Bronchial epithelial cell (primary cell): ENCODE data around the gene CDH1. TPM values are rescaled to one million over a fixed set of nuclear protein-coding genes. Genes with fewer than 3 reads are reported as not detected.

Experiments used
- DNase-seq: peaks from one replicate; pipeline ENCODE4 v3.0.0-alpha.2; 2010; ENCODE audit warnings: low read depth
- FAIRE-seq: peaks from 2 replicates; lab custom pipeline; 2011; peaks lifted over from hg19 to GRCh38; lab: Jason Lieb, UNC
- H3K27me3 ChIP-seq: 2 replicates; pipeline ENCODE4 v1.5.1; 2011; ENCODE audit warnings: low read length; ENCODE audit not compliant: control insufficient read depth, insufficient read depth
- H3K36me3 ChIP-seq: 2 replicates; pipeline ENCODE4 v1.5.1; 2011; ENCODE audit warnings: low read length; ENCODE audit not compliant: control insufficient read depth, insufficient read depth
- H3K4me3 ChIP-seq: 2 replicates; pipeline ENCODE4 v1.5.1; 2011; ENCODE audit warnings: mild to moderate bottlenecking, low read depth, low read length, control low read depth
- CTCF ChIP-seq: IDR thresholded peaks from 2 replicates; pipeline ENCODE4 v1.5.1; 2011; ENCODE audit warnings: mild to moderate bottlenecking, moderate library complexity, low read length, control low read depth, inconsistent platforms; ENCODE audit not compliant: insufficient read depth, severe bottlenecking
- total RNA-seq: library from RNA; depleted of rRNA; stranded (reverse); fragments of >200 nt; gene quantifications from 2 replicates; pipeline ENCODE4 v1.2.1, GENCODE V29; 2014

CDH1 gene
- 250 and 360 TPM in 2 replicates for total RNA-seq

GRCh38 chr16:68737046-68737729, at the start of gene CDH1:
Gene CDH1 (plus strand): TSS chr16:68737292. CDS start chr16:68737416, 124 bp downstream.
- DNase-seq (peak; percentile 86), FAIRE-seq (no peak)
- peak within 1 kb of the TSS; percentile 93 for H3K4me3 ChIP-seq
- H3K36me3 ChIP-seq, result peaks cover 7% of the 10 kb centered on the region
- TF ChIP-seq CTCF, result no peak
- H3K27me3 ChIP-seq, result no peaks in the 10 kb centered on the region

GRCh38 chr16:68689921-68690320, 47.2 kb upstream of the CDH1 start:
- no peak for TF ChIP-seq CTCF
- Histone ChIP-seq H3K4me3 (no peak overlapping the region), H3K27me3 (no peaks in the 10 kb centered on the region), H3K36me3 (peaks cover 46% of the 10 kb centered on the region)
- no peak for FAIRE-seq
- no peak for DNase-seq

GRCh38 chr16:68695575-68695974, 41.5 kb upstream of the CDH1 start:
- TF ChIP-seq CTCF, result no peak
- peaks cover 39% of the 10 kb centered on the region for H3K36me3 ChIP-seq
- FAIRE-seq, result peak; percentile 28
- DNase-seq, result no peak
- no peak overlapping the region for H3K4me3 ChIP-seq
- no peaks in the 10 kb centered on the region for H3K27me3 ChIP-seq

GRCh38 chr16:68696514-68696913, 40.6 kb upstream of the CDH1 start:
- no peak for TF ChIP-seq CTCF
- DNase-seq (no peak), FAIRE-seq (no peak)
- no peaks in the 10 kb centered on the region for H3K27me3 ChIP-seq
- H3K4me3 ChIP-seq, result no peak overlapping the region
- H3K36me3 ChIP-seq, result peaks cover 38% of the 10 kb centered on the region

GRCh38 chr16:68698091-68698490, 39.0 kb upstream of the CDH1 start:
- no peak for TF ChIP-seq CTCF
- FAIRE-seq, result no peak
- H3K4me3 ChIP-seq, result no peak overlapping the region
- H3K27me3 ChIP-seq, result no peaks in the 10 kb centered on the region
- DNase-seq, result no peak
- H3K36me3 ChIP-seq, result peaks cover 29% of the 10 kb centered on the region

GRCh38 chr16:68700120-68700519, 37.0 kb upstream of the CDH1 start:
- Histone ChIP-seq H3K27me3 (no peaks in the 10 kb centered on the region), H3K36me3 (peaks cover 23% of the 10 kb centered on the region), H3K4me3 (no peak overlapping the region)
- no peak for TF ChIP-seq CTCF
- no peak for FAIRE-seq
- DNase-seq, result peak; percentile 32
